Right lobe of liver (tissue), 6 donors: Measurements from ENCODE around the gene SAP30BP. TPM values are rescaled to one million over a fixed set of nuclear protein-coding genes. Genes with fewer than 3 reads are reported as not detected.

Source experiments
- ATAC-seq, 4 donors: fragments of 200-7000 bp; cut with Tn5 transposase; one replicate each; pipeline ENCODE4 v1.9.1; 2020; ENCODE audit warnings: mild to moderate bottlenecking in 4 of 4, moderate library complexity in 4 of 4
- DNase-seq, 3 donors: peaks; one replicate each; pipeline ENCODE4 v3.0.0-alpha.2; 2020
- H3K27ac ChIP-seq, 3 donors: fragments of 200-600 bp; one replicate each; pipeline ENCODE4 v1.8.0; 2022
- H3K27me3 ChIP-seq, 2 donors: fragments of 200-600 bp; one replicate each; pipeline ENCODE4 v1.8.0; 2022
- H3K36me3 ChIP-seq, 4 donors: fragments of 200-600 bp; sonication (generic) in 1 of 4; one replicate each; pipeline versions ENCODE4 v1.5.1 to v1.8.0; 2017 to 2022; ENCODE audit warnings: control low read depth in 1 of 4
- H3K4me1 ChIP-seq, 4 donors: fragments of 200-600 bp; sonication (generic) in 1 of 4; one replicate each; pipeline versions ENCODE4 v1.5.1 to v1.8.0; 2017 to 2022; ENCODE audit warnings: control low read depth in 1 of 4
- H3K4me3 ChIP-seq, 3 donors: fragments of 200-600 bp; one replicate each; pipeline ENCODE4 v1.8.0; 2022
- H3K9me3 ChIP-seq, 4 donors: fragments of 200-600 bp; sonication (generic) in 1 of 4; one replicate each; pipeline versions ENCODE4 v1.5.1 to v1.8.0; 2017 to 2022; ENCODE audit warnings: control low read depth in 1 of 4
- POLR2A ChIP-seq: fragments of 450-650 bp; IDR thresholded peaks from one replicate; pipeline ENCODE4 v1.6.1; 2017; ENCODE audit warnings: antibody characterized with exemption, mild to moderate bottlenecking
- WGBS: methylation state at CpG from one replicate; pipeline ENCODE4 v1.1.6; 2018; ENCODE audit warnings: low coverage, low lambda C conversion rate; ENCODE audit not compliant: insufficient coverage; ENCODE audit errors: missing lambda C conversion rate; 5-methylcytosine and 5-hydroxymethylcytosine counted together
- intact Hi-C, 2 donors: fragments of 100-400 bp; cut with DNase I; formaldehyde crosslinking; loops; one replicate each; pipeline versions ENCODE4 v1.11.2 to v1.14.1; 2022
- total RNA-seq, 6 experiments: library from RNA; depleted of rRNA in 2 of 6; stranded (reverse); fragments of >200 nt in 2 of 6; fragmentation: NEBNext Ultra II Directional in 3 of 6; extraction: Animal tissue kit (Norgen Biotek cat#: 25700) in 3 of 6; gene quantifications; one replicate each; pipeline versions ENCODE4 v1.1.0 to v1.2.4, GENCODE V29; 2016 to 2023
- TF ChIP-seq, protein P1 (sequence below), 4 donors: fragments of 200-600 bp in 3 of 4; fragments of 450-650 bp in 1 of 4; IDR thresholded peaks; one replicate each; pipeline versions ENCODE4 v1.5.1 to v1.8.0; 2016 to 2022; ENCODE audit warnings: antibody characterized with exemption in 4 of 4, mild to moderate bottlenecking in 2 of 4
- donor health status: DM: no; HTN: yes; CAD: no.
- donor health status: DM: no; HTN: no; CAD: no.
- donor health status: DM: no; HTN: no; CAD: no.
- donor health status: DM: no; HTN: yes; CAD: no.
- donor health status: DM: no; HTN: yes; CAD: no.

Gene SAP30BP
- total RNA-seq, 6 experiments from 2014 or later: 24.0 to 36.0 (median 27.0) TPM

DNA sequence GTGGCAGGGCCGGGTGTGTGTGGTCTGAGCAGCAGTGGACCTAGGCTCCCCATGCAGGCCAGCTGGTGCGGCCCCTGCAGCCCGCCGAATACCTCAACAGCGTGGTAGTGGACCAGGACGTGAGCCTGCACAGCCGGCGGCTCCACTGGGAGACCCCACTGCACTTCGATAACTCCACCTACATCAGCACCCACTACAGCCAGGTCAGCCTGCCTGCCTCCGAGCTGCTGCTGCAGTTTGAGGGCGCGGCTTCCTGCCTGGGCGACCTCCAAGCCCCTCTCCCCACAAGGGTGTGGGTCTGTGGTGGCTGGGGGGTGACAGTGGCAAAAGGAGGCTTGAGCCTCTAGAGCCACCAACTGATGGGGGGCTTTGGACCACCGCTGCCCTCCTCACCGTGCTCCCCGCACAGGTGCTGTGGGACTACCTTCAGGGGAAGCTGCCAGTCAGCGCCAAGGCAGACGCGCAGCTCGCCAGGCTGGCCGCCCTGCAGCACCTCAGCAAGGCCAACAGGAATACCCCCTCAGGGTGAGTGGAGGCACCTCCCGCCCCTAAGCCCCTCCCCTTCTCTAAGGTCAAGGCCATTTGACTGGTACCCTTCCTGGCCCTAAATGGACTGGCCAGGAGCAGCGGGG lies 42.3 kb upstream of the SAP30BP start:
- ATAC-seq (no peak), DNase-seq (no peak)
- WGBS: no CpG with 5 or more reads among the region's 23 CpGs
- H3K9me3 ChIP-seq: no peaks in the 10 kb centered on the region
- no peaks in the 10 kb centered on the region for H3K27me3 ChIP-seq
- TF ChIP-seq POLR2A: no peak
- TF ChIP-seq, protein P1, sequence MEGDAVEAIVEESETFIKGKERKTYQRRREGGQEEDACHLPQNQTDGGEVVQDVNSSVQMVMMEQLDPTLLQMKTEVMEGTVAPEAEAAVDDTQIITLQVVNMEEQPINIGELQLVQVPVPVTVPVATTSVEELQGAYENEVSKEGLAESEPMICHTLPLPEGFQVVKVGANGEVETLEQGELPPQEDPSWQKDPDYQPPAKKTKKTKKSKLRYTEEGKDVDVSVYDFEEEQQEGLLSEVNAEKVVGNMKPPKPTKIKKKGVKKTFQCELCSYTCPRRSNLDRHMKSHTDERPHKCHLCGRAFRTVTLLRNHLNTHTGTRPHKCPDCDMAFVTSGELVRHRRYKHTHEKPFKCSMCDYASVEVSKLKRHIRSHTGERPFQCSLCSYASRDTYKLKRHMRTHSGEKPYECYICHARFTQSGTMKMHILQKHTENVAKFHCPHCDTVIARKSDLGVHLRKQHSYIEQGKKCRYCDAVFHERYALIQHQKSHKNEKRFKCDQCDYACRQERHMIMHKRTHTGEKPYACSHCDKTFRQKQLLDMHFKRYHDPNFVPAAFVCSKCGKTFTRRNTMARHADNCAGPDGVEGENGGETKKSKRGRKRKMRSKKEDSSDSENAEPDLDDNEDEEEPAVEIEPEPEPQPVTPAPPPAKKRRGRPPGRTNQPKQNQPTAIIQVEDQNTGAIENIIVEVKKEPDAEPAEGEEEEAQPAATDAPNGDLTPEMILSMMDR (IDR thresholded peaks at IDR 0.05): no peak
- H3K36me3 ChIP-seq: peaks cover 0 to 10% (median 3%) of the 10 kb centered on the region in 4 donors
- H3K4me1 ChIP-seq: no peaks in the 10 kb centered on the region
- no peak overlapping the region for H3K4me3 ChIP-seq
- intact Hi-C loops: no loop called here
- no peak overlapping the region for H3K27ac ChIP-seq

DNA sequence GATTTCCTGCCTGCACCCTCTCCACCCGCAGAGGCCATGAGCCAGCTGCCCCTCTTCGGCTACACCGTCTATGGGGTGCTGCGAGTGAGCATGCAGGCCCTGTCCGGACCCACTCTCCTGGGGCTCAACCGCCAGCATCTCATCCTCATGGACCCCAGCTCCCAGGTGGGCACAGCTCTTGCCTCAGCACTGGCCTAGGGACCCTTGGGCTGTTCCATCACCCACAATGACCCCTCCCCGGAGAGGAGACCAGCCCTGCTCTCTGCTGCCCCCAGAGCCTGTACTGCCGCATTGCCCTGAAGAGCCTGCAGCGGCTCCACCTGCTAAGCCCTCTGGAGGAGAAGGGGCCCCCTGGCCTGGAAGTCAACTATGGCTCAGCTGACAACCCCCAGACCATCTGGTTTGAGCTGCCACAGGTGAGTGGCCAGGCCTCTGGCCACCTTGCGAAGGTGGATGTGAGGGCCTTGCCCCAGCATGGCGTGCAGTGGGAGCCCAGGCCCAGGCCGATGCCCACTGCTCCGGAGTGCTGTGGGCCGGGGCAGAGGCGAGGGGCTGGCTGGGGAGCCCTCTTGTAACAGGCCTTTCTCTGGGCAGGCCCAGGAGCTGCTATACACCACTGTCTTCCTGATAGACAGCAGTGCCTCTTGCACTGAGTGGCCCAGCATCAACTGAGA lies 41.2 kb upstream of the SAP30BP start:
- no peak overlapping the region for H3K27ac ChIP-seq
- WGBS: 50% methylated on average over 3 of the region's 15 CpGs
- no peaks in the 10 kb centered on the region for H3K4me1 ChIP-seq
- no peak for DNase-seq
- H3K36me3 ChIP-seq: peaks cover 0 to 10% (median 3%) of the 10 kb centered on the region in 4 donors
- no peak for TF ChIP-seq POLR2A
- TF ChIP-seq, protein P1 (IDR thresholded peaks at IDR 0.05): peak; percentile 20 to 49 (median 40)
- ATAC-seq: peak; percentile 9 to 42 (median 31)
- no peaks in the 10 kb centered on the region for H3K27me3 ChIP-seq
- H3K4me3 ChIP-seq: no peak overlapping the region
- no peaks in the 10 kb centered on the region for H3K9me3 ChIP-seq
- intact Hi-C loops: no loop called here

DNA sequence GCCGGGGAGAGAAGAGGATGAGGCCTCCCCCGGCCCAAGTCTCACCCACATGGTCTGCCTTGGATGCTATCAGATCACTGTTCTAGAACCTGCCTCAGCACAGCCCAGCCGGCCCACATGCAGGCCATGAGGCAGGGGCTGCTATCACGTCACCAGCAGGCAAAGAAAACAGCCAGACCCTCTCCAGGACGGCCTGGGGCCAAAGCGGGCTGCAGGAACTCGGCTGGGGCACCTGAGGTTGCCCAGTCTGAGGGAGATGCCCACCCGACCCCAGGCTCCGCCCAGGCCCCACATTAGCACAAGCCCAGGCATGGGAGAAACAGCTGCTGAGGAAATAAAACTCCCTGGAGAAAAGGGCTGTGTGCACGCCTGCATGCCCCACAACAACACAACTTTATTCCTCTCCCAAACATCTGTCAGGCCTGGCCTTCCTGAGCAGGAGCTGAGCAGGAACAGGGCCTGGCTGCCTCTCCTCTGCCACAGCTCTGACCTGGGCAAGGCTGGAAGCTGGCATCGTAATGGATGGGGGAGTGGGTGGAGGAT lies 40.6 kb upstream of the SAP30BP start:
- no peak for TF ChIP-seq POLR2A
- TF ChIP-seq, protein P1 (IDR thresholded peaks at IDR 0.05): no peak
- Histone ChIP-seq H3K36me3 (peaks cover 0 to 10% (median 3%) of the 10 kb centered on the region in 4 donors), H3K9me3 (no peaks in the 10 kb centered on the region), H3K27me3 (no peaks in the 10 kb centered on the region), H3K4me3 (no peak overlapping the region), H3K4me1 (no peaks in the 10 kb centered on the region), H3K27ac (no peak overlapping the region)
- no CpG with 5 or more reads among the region's 11 CpGs for WGBS
- ATAC-seq: no peak
- intact Hi-C loops: no loop called here
- DNase-seq: no peak

DNA sequence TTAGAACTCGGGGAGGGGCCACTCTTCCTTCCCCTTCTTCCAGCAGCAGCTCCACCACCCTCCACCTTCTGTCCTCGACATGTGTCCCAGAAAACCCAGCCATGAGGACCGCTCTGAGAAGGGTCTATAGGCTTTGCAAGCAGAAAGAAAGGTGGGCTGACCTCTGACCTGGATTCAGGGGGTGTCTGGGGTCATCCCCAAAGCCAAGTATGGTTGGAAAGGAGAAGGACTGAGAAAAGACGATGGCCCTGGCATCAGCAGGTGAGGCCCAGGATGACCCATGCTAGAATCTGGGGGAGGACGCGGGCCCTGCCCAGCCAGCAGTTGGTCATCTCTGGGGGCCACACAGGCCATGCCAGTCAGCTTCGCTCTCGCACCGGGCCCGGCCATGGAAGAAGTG lies 40.0 kb upstream of the SAP30BP start:
- no peak overlapping the region for H3K27ac ChIP-seq
- no peak for DNase-seq
- intact Hi-C loops: no loop called here
- ATAC-seq: no peak
- H3K4me1 ChIP-seq: no peaks in the 10 kb centered on the region
- no peak overlapping the region for H3K4me3 ChIP-seq
- H3K27me3 ChIP-seq: no peaks in the 10 kb centered on the region
- peaks cover 0 to 10% (median 3%) of the 10 kb centered on the region in 4 donors for H3K36me3 ChIP-seq
- WGBS: 94% methylated on average over 6 of the region's 10 CpGs
- no peaks in the 10 kb centered on the region for H3K9me3 ChIP-seq
- TF ChIP-seq POLR2A: no peak
- TF ChIP-seq, protein P1 (IDR thresholded peaks at IDR 0.05): no peak
